ENCODE data around the gene SLC17A1.

SLC17A1 gene

GRCh38 chr6:25764611-25765010 is 67.2 kb downstream of the SLC17A1 start:
- TF ChIP-seq PPARA (CRISPR knock-in tag; IDR thresholded peaks at IDR 0.05; ENCODE audit: borderline replicate concordance) (no peak), ARNTL (CRISPR knock-in tag; IDR thresholded peaks at IDR 0.05; ENCODE audit: borderline replicate concordance, low read depth) (no peak), OSR1 (CRISPR knock-in tag; IDR thresholded peaks at IDR 0.05) (no peak), POU6F1 (CRISPR knock-in tag; IDR thresholded peaks at IDR 0.05; ENCODE audit: borderline replicate concordance, low read depth) (no peak), ZNF565 (CRISPR knock-in tag; conservative IDR thresholded peaks at IDR 0.05; ENCODE audit: low read depth) (no peak), PATZ1 (CRISPR knock-in tag; IDR thresholded peaks at IDR 0.05; ENCODE audit: borderline replicate concordance) (no peak)
- no peak for ATAC-seq

GRCh38 chr6:25757936-25758642 is 73.8 kb downstream of the SLC17A1 start:
- no peak for ATAC-seq
- no peak for TF ChIP-seq ISL1 (CRISPR knock-in tag; IDR thresholded peaks at IDR 0.05)
- no peak for TF ChIP-seq PPARA (CRISPR knock-in tag; IDR thresholded peaks at IDR 0.05; ENCODE audit: borderline replicate concordance)
- TF ChIP-seq TCF4 (CRISPR knock-in tag; IDR thresholded peaks at IDR 0.05; ENCODE audit: borderline replicate concordance): no peak
- TF ChIP-seq CREB5 (CRISPR knock-in tag; IDR thresholded peaks at IDR 0.05; ENCODE audit: low read depth): no peak
- TF ChIP-seq ZFP3 (CRISPR knock-in tag; IDR thresholded peaks at IDR 0.05): no peak
- TF ChIP-seq TSHZ2 (CRISPR knock-in tag; IDR thresholded peaks at IDR 0.05): no peak
- TF ChIP-seq ESRRG (CRISPR knock-in tag; IDR thresholded peaks at IDR 0.05): no peak
- TF ChIP-seq GLIS3 (CRISPR knock-in tag; IDR thresholded peaks at IDR 0.05): no peak
- no peak for TF ChIP-seq PATZ1 (CRISPR knock-in tag; IDR thresholded peaks at IDR 0.05; ENCODE audit: borderline replicate concordance)
- TF ChIP-seq BACH2 (CRISPR knock-in tag; IDR thresholded peaks at IDR 0.05; ENCODE audit: borderline replicate concordance): no peak
- TF ChIP-seq SNAI2 (CRISPR knock-in tag; IDR thresholded peaks at IDR 0.05): no peak
- no peak for TF ChIP-seq POU6F1 (CRISPR knock-in tag; IDR thresholded peaks at IDR 0.05; ENCODE audit: borderline replicate concordance, low read depth)
- TF ChIP-seq CSRNP3 (CRISPR knock-in tag; IDR thresholded peaks at IDR 0.05): no peak
